GM12878 (cell line): ENCODE data around the gene CDC25C. TPM values are rescaled to one million over a fixed set of nuclear protein-coding genes. Genes with fewer than 3 reads are reported as not detected.
A peak's percentile ranks its signal among the peaks of the same experiment; 100 is the strongest.

ENCODE experiments used
- ATF2 ChIP-seq: IDR thresholded peaks from 2 replicates; pipeline ENCODE4 v1.6.1; 2012; ENCODE audit warnings: low read length, inconsistent platforms
- ATF7 ChIP-seq: fragments of 450-650 bp; IDR thresholded peaks from 2 replicates; pipeline ENCODE4 v1.6.1; 2016; ENCODE audit warnings: low read depth, mild to moderate bottlenecking
- BCL11A ChIP-seq: IDR thresholded peaks from 2 replicates; pipeline ENCODE4 v1.6.1; 2011; ENCODE audit warnings: low read depth, low read length
- BHLHE40 ChIP-seq, 2 experiments: fragments of 450-650 bp in 1 of 2; IDR thresholded peaks; 2 replicates each; pipeline ENCODE4 v1.6.1; 2011 to 2017; ENCODE audit warnings: low read depth in 2 of 2, borderline replicate concordance in 1 of 2, improper control_type of control experiment in 1 of 2, low read length in 1 of 2, mild to moderate bottlenecking in 1 of 2
- CHD1 ChIP-seq: IDR thresholded peaks from 2 replicates; pipeline ENCODE4 v1.6.1; 2012; ENCODE audit warnings: low read depth, low read length, improper control_type of control experiment
- CHD2 ChIP-seq: IDR thresholded peaks from 2 replicates; pipeline ENCODE4 v1.6.1; 2011; ENCODE audit warnings: low read depth, low read length, improper control_type of control experiment, borderline replicate concordance
- CREM ChIP-seq: IDR thresholded peaks from 2 replicates; pipeline ENCODE4 v1.6.1; 2014; ENCODE audit warnings: antibody characterized with exemption, low read depth
- EP300 ChIP-seq, 2 experiments: fragments of 150-350 bp in 1 of 2; IDR thresholded peaks; 2 replicates each; pipeline ENCODE4 v1.6.1; 2011 to 2012; ENCODE audit warnings: low read depth in 2 of 2, low read length in 2 of 2, borderline replicate concordance in 1 of 2, improper control_type of control experiment in 1 of 2, inconsistent platforms in 1 of 2; ENCODE audit not compliant: control insufficient read depth in 1 of 2
- GATAD2B ChIP-seq: fragments of 450-650 bp; conservative IDR thresholded peaks from 2 replicates; pipeline ENCODE4 v1.6.1; 2017; ENCODE audit warnings: low read depth, mild to moderate bottlenecking, moderate library complexity
- IKZF2 ChIP-seq, 2 experiments: fragments of 450-650 bp; IDR thresholded peaks; 2 replicates each; pipeline ENCODE4 v1.6.1; 2017; ENCODE audit warnings: mild to moderate bottlenecking in 2 of 2, moderate library complexity in 2 of 2
- IRF5 ChIP-seq: fragments of 450-650 bp; IDR thresholded peaks from 2 replicates; pipeline ENCODE4 v1.6.1; 2017; ENCODE audit warnings: borderline replicate concordance
- MXI1 ChIP-seq: fragments of 150-350 bp; IDR thresholded peaks from 2 replicates; pipeline ENCODE4 v1.6.1; 2011; ENCODE audit warnings: low read depth, mild to moderate bottlenecking, inconsistent platforms, low read length, improper control_type of control experiment
- PAX5 ChIP-seq: IDR thresholded peaks from 2 replicates; pipeline ENCODE4 v1.6.1; 2011; ENCODE audit warnings: low read depth, low read length, borderline replicate concordance
- PBX3 ChIP-seq: IDR thresholded peaks from 2 replicates; pipeline ENCODE4 v1.6.1; 2011; ENCODE audit warnings: mild to moderate bottlenecking, low read depth, low read length, moderate library complexity; ENCODE audit not compliant: insufficient replicate concordance
- RUNX3 ChIP-seq: IDR thresholded peaks from 2 replicates; pipeline ENCODE4 v1.6.1; 2012; ENCODE audit warnings: low read length, inconsistent platforms
- STAT3 ChIP-seq: IDR thresholded peaks from 2 replicates; pipeline ENCODE4 v1.6.1; 2011; ENCODE audit warnings: low read depth, low read length, improper control_type of control experiment
- SUPT20H ChIP-seq: IDR thresholded peaks from 2 replicates; pipeline ENCODE4 v1.6.1; 2011; ENCODE audit warnings: low read depth, mild to moderate bottlenecking, low read length, moderate library complexity, borderline replicate concordance; ENCODE audit not compliant: control insufficient read depth
- TAF1 ChIP-seq: IDR thresholded peaks from 2 replicates; pipeline ENCODE4 v1.6.1; 2011; ENCODE audit warnings: mild to moderate bottlenecking, low read depth, low read length, borderline replicate concordance
- TCF3 ChIP-seq: IDR thresholded peaks from 2 replicates; pipeline ENCODE4 v1.6.1; 2012; ENCODE audit warnings: low read depth, mild to moderate bottlenecking, low read length, borderline replicate concordance; ENCODE audit not compliant: insufficient read depth
- polyA plus RNA-seq, 11 experiments: library from polyadenylated mRNA; depleted of rRNA in 4 of 11; unstranded in 6 of 11; stranded (reverse) in 5 of 11; fragments of >200 nt; fragmentation: Nextera tagmentation in 4 of 11; fragmentation: Illumina TruSeq in 1 of 11; extraction: Ambion mirVana in 4 of 11; extraction: Trizol in 1 of 11; gene quantifications; 1 replicate in 1 of 11; 2 replicates in 10 of 11; pipeline versions ENCODE4 v1.2.1 to v1.2.3, GENCODE V29; 2011 to 2016; ENCODE audit warnings: inconsistent platforms in 2 of 11, missing spikeins in 2 of 11, low read depth in 1 of 11
- total RNA-seq, 4 experiments: library from RNA; depleted of rRNA in 3 of 4; stranded (reverse); fragments of >200 nt in 3 of 4; fragmentation: Illumina TruSeq in 1 of 4; extraction: Trizol in 1 of 4; gene quantifications; 2 replicates each; pipeline versions ENCODE4 v1.2.1 to v1.2.3, GENCODE V29; 2013 to 2021

The CDC25C gene
- total and polyA plus RNA-seq, 10 of the 15 experiments (the other 5 are each of a cell fraction or from before 2014, with no cell fraction given), result 9.2 to 30.7 (median 14.9) TPM

- TF ChIP-seq BHLHE40 (IDR thresholded peaks at IDR 0.05; ENCODE audit: borderline replicate concordance in 1 of 2, low read depth in 2 of 2, low read length in 1 of 2) (no peak), IKZF2 (IDR thresholded peaks at IDR 0.05) (peak; percentile 26 to 66), TAF1 (no peak), IRF5 (peak; percentile 37; the same call in 1 of the 2 replicates), ATF2 (peak; percentile 100), PBX3 (no peak), BCL11A (peak; percentile 38; the same call in 1 of the 2 replicates), RUNX3 (peak; percentile 31; the same call in 1 of the 2 replicates), GATAD2B (peak; percentile 37; the same call in 1 of the 2 replicates), PAX5 (peak; percentile 56; the same call in 1 of the 2 replicates), STAT3 (no peak), TCF3 (no peak), CREM (peak; percentile 99), CHD1 (no peak), MXI1 (peak; percentile 43; the same call in 1 of the 2 replicates), EP300 (IDR thresholded peaks at IDR 0.05; ENCODE audit: borderline replicate concordance in 1 of 2, control insufficient read depth in 1 of 2, low read depth in 2 of 2, low read length in 2 of 2) (0 out of 4 replicates have a peak, but pooled peaks have one; percentile 5 to 36), SUPT20H (no peak), ATF7 (no peak; the same call in none of the 2 replicates), CHD2 (peak; percentile 81)
Observed at GRCh38 chr5:138336952-138337684, 5.5 kb upstream of the CDC25C start (continued).
